GM21515 (cell line): ENCODE data around the gene LMX1B.

ENCODE experiments used
- ATAC-seq: cut with Tn5 transposase; IDR thresholded peaks from one replicate; pipeline ENCODE4 v1.9.1; 2021; ENCODE audit not compliant: unreplicated experiment

Gene LMX1B

DNA sequence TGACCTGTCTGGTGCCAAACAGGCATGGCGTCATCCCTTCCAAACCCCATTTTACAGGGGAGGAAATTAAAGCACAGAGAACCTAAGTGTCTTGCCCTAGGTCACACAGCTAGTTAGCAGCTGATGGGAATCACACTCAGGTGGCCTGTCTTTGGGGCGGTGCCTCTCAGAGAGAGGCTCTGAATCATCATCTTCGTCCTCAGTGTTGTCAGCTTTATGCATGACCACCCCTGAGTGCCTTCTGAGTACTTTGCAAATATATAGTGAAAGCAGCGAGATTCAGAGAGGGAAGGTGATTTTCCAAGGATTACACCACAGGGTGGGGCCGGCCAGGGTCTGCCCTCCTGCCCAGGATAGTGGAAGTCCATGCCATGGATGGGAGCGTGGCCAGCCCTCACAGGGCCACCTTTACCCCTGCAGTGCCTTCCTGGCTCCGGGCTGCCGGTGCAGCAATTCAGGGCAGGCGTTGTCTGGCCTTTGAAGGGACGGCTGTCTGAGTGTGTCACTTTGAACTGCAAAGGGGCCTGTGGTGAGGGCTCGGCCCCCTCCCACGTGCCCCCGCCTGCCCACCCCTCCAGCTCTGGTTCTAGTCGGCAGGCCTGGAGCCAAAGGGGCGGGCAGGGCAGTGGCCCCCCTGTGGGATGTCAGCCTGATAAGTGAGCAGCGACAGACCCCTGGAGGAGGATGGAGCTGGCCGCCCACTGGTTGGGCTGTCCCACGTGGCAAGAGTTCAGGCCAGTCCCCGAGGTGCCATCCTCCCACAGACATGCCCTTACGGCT lies 16.9 kb downstream of the LMX1B start:
- ATAC-seq: no peak

DNA sequence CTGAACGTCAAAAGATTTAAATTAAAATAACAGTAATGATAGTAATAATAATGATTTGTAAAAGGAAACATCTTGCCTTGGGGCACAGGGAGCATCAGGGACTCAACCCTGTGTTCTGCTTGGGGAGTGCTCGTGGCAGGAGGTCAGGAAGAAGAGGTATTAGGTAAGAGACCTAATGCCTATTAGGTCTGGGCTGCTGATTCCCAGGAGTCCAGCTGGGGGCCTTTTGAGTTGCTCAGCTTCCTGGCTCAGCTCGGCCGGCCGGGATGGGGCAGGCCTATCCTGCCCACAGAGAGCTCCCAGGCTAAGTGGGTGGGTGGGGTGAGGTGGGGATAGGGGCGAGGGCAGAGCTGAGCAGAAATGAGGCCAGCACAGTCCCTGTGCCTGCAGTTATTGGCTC lies 17.5 kb downstream of the LMX1B start:
- no peak for ATAC-seq

DNA sequence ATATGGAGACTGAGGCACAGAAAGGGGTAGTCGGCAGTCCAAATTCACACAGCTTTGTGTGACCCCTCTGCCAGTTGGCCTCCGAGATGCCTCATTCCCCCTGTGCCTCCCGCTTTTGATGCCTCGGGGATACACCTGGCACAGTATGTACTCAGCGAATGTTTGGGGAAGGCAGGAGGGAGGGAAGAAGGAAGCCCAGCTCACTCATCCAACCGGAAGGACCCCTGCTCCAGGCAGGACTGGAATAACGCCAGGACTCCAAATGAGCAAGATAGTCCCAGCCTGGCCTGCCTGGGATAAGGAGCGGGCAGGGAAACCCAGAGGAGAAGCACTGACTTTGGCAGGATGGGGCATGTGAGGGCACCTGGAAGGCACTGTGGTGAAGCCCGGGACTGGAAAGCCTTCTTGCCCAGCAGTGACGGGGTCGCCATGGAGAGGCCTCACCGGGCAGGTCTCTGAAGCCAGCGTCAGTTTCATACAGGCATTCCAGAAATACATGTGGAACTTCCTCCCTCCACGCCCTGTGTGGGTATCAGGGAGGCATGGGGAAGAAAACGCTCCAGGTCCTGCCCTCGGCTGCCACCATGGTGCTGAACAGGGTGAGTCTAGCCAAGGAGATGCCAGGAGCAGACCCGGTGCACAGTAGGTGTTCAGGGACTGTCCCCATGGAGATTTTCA lies 20.3 kb downstream of the LMX1B start:
- no peak for ATAC-seq

DNA sequence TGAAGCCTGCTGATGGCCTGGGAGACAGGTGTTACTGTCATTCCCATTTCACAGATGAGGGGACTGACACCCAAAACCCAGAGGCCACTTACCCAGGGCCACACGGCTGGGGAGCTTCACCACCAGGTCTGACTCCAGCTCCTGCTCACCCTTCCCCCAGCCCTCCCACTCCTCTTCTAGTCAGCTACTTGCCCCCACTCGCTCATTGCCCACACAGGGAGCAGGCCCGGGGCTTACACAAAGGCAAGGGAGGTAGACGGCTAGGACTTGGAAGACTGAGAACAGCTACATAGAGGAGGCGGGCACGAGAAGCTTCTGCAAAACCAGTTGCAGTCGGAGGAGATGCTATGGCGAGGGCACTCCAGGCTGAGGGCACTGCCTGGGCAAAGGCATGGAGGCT lies 21.3 kb downstream of the LMX1B start:
- no peak for ATAC-seq

DNA sequence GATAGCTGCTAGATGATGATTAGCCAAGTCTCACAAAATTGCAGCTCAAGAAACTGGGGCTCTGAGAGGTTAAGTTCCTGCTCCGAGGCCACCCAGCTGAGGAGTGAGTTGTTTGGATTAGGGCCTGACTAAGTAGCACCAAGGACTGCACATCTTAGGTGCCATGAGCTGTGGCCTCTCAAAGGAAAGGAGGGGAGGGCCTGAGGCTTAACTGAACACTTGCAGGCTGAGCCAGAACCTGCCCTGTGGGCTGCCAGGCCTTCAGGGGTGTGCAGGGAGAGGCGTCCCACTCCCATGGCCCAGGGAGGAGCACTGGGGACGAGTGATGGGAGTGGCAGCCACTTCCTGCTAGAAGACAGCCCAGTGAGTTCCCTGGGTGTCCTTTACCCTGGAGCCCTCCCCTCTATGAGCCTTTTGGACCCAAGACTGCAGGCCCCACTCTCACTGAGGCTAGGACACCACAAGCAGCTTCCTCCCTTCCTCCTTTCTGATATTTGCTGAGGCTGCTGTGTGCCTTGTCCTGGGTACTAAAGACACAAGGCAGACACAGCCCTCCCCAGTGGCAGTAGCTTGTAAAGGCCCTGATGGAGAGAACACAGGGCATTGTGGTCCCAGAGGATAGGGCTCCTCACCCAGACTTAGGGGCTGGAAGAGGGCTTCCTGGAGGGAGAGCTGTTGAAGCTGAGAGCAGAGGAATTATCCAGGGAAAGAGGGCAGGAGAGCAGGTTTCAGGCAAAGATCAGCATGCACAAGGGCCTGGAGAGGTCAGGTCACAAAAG lies 22.1 kb downstream of the LMX1B start:
- no peak for ATAC-seq

DNA sequence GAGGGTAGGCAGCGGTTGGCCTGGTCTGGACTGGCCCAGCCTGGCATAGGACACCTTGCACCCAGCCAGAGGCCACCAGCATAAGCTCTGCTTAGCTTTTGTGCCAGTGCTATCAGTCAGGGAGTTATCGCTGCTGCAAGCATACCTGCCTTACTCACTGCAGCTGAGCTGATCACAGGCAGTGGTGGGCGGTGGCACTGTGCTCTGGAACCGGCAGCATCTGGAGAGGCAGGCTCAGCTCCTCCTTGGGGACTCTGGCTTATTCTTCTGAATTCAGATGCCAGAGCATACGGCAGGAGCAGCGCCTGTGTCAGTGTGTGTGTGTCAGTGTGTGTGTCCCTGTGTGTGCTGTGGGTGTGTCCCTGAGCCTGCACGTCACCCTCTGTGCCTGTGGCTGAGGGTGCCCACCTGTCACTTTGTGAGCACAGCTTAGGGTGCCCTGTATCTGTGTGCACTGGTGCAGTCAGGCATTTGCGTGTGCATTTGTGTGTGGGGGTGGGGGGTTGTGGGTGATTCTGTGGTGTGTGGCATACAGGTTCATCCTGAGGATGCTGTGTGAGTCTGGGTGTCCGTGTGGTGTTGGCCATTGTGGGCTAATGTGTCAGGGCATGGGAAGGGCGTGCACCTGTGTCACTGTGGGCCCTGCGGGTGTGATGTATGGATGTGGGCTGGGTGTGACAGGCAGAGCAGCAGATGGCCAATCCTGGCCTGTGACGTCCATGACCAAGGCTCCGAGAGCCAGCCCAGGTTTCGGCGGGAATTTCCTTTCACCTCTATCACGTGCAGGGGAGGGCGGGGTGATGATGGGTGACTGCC lies 23.5 kb downstream of the LMX1B start:
- ATAC-seq: no peak

DNA sequence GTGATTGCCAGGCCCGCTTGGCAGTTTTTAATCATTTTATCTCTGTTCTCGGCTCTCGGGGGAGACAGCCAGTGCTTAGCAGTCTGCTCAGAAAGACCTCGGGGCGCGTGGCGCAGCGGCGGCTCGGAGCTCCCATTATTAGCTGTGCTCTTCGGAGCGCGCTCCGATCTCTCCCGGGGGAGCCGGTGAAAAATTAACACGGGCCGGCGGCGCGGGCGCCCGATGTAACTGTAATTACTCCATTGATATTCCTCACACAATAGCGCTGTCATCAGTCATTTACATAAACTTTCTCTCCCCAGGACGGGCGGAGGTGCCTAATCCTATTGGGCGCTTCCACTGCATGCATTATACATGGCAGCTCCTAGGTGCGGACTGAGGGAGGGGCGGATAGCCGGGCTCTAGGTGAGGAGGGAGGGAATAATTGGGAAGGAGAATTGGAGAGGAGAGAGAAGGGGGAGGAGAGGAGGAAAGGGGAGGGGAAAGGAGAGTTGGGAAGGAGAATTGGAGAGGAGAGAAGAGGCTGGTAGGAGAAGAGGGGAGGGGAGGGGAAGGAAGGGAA lies 24.9 kb downstream of the LMX1B start:
- no peak for ATAC-seq

DNA sequence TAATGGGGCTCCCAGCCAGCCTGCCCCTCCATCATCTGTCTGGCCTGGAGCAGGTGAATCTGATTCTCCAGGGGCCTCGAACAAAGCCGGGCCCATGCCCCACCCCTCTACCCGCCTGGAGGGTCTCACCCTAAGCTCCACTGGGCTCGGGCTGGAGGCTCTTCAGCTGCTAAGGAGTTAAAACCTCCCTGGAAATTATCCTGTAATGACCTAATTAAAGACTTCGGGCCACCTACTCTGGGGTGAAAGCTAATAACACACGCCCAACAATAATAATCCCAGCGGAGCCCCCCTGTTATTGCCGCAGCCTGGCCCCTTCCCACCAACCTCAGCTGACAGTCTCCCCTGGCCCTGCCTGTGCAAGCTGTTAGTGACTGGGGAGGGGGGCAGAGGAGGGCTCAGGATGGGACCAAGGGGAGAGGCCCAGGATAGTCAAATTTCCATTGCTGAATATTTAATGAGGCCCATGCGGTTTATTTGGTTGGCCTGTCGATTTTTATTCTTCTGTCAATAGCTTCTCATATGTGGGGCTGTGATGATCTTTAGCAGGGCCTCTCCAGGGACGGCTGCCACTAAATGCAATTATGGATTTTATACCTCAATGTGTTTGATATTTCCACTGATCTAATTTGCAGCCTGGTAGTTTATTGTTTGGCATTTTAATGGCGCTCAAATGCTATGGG lies 25.7 kb downstream of the LMX1B start:
- ATAC-seq: no peak

DNA sequence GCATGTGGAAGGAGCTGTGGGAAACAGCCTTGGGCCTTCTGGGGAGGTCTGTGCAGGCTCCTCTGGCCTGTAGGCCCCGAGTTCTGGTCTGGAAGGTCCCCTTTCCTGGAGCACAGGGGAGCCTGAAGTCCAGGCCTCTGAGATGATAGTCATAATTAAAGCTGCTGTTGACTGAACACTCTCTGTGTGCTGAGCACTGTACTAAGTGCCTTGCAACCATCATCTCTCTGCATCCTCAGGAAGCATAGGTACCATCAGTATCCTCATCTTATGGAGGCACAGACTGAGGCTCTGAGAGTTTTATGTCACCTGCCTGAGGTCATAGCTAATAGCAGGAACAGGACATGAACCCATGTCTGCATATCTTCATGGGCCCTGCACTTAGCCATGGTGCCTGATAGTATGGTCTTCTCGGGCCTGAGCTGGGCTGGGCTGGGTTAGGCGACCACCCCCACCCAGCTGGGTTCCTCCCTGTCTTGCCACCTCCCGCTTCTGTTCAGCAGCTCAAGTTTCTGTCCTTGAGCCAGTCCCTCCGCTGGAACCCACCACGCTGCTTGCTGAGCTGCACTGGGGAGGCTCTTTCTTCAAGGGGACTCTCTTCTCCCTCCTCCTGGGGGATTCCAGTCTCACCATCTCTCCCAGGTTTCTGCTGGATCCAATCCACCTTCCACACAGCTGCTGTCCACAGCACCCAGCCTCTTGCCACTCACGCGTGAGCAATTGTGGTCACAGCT lies 27.6 kb downstream of the LMX1B start:
- no peak for ATAC-seq

DNA sequence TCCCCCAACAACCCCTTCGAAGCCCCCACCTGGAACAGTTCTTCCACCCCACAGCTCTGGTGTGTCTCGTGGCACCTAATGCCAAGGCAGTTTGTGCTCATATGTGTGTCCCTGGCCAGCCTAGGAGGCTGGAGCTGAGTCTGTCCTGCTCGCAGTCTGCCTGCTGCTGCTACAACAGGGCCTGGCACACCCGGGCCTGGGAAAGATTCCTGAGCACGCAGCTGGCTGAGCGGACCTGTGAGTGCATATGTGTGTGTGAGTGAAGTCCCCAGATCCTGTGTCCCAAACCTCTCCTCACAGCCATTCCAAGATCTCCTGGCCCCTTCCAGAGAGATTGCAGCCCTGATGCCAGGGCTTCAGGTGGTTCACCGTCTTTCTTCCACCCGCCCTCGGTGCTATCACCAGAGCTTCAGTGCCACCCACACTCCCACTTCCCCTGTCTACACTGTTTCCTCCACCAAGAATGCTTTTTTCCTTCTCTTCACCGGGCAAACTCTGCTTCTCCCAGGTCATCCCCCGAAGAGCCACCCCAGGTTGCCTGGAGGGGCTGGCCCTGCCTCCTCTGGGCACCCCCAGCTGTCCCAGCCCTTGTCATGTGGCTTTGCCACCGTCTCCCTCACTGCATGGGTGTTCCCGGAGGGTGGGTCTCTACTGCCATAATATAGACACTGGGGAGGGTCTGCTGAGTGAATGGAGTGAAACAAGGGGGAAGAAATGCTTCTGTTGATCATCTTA lies 28.4 kb downstream of the LMX1B start:
- ATAC-seq: no peak

DNA sequence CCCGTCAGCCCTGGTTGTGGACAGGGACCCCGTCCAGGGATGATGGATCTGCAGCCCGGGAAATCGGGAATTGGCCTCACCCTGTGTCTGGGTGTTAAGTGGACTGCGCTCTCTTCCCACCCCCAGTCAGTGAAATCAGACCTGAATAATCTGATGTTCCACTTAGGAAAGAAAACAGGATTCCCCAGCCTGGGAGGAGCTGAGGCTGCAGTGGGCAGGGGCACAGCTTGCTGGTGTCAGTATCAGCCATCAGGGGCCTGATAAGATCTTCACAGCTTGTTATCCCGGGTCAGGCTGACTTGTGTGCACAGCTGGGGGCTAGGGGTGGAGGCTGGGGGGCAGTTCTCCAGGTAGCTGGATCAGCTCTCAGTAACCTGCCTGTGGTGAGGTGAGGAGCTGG lies 29.1 kb downstream of the LMX1B start:
- no peak for ATAC-seq

DNA sequence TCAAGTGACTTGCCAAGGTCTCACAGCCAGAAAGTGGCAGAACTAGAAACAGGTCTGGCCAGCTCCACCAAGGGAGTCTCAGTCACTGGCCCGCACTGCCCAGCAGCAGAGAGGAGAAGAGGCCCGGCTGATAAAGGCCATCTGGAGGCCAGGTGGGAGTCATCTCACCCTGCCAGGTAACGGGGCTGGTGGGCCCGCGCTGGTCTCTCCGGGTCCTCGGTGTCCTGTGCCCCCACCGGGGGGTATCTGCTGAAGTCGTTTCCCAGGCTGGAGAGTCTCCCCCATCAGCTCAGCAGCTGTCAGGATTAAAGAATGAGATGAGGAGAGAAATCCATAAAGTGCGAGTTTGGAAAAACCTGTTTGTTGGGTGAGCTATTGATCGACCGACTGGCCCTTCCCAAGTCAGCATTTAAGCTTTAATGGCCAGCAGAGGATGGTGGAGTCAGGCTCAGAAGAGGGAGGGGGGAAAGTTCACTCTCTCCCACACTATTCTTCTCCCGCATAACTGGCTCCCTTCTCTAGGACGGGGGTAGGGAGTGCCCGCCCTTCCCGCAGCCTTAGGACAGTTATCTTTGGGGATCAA lies 30.3 kb downstream of the LMX1B start:
- no peak for ATAC-seq

DNA sequence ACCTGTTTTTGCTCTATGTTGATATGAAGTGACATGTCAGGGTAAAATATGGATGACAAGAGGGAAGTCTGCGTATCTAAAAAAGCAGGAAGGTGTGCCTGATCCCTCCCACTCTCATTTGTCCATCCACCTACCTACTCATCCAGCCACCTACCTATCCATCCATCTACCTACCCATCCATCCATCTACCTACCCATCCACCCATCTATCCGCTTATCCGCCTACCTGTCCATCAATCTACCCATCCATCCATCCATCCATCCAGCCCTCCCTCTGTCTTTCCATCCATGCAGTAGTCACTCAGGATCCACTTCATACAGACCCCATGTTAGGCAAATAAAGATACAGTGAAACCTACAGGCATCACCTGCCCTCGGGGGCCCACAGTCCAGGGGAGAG lies 32.4 kb downstream of the LMX1B start:
- no peak for ATAC-seq

DNA sequence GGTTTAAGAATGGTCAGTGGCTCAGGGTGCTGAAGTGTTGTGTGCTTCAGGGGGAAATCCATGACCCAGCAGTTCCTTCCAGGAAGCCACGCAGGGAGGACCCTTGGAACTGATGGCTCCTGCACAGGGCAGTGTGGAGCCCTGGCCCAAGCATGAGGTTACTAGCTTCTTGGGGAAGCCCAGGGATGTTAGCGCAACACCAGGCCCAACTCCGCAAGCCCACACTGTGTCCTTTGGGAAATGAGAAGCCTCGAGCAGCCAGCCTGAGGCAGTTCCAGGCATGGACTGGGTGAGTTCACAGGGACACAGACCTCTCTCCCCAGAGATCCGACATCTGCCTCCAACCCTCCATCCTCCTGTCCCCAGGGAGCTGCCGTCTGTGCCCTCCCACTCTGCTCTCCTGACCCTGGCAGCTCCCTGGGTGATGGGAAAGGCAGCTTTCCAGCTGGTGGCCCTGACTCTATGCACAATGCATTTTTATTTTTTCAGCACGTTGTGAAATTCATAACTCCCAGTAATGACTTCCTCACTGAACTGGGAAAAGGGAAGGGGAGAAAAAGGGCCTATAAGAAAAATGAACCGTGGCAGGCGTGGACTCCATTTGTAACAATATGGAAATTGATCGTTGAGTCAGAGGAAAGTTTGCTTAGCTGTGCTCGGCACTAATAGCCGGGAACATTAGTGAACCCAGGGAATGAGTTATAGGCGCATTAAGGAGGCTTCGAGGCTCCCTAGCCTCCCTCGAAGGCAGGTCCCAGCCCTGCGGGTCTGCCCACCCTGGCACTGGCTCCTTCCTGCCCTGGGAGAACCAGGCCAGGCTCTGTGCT lies 34.1 kb downstream of the LMX1B start:
- no peak for ATAC-seq

DNA sequence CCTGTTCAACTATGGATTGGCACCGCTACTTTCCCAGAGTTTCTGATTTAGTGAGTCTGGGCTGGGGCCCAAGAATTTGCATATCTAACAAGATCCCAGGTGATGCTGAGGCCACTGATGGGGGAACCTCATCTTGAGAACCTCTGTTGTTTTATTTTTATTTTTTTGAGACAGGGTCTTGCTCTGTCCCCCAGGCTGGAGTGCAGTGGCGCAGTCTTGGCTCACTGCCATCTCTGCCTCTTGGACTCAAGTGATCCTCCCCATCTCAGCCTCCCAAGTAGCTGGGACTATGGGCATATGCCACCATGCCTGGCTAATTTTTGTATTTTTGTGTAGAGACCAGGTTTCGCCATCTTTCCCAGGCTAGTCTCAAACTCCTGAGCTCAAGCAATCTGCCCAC lies 35.7 kb downstream of the LMX1B start:
- ATAC-seq: no peak

DNA sequence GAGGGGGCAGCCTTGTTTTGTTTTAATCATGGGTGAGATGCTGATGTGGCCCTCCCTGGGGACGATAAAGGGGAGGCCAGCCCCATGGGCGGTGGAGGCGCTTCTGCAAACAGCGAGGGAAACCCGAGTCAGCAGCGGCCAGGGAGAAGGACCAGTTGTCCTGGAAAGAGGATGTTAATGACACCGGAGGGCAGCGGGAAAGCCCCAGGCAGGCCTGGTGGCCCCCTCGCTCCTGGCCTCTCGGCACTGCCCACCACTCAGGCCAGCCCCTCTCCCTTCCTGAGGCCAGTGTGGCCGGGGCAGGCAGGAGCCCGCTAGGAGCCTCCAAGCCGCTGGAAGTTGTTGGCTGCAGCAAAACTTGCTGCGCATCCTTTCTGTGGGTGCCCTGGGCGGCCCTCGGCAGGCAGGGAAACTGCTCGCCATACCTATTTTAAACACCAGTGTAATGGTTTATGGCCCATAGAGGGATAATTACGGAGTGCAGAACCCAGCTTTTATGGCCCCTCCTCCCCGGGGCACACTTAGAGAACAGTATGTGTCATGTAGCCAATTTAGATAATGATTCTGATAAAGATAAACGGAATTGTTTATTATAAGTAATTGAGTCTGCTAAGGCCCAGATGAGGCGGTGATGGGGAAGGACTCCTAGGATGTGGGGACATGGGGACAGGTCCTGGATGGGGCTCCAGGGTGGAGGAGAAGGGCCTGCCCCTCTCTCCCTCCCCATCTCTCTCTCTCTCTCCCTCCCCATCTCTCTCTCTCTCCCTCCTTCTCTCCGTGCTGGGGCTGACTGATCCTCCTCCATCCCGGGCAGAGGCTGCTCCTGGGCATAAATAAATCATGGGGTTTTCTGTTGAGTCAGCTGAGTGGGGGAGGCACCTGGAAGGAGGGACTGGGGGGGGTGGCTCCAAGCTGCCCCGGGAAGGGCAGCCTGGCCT lies 36.9 kb downstream of the LMX1B start:
- ATAC-seq: no peak
